Measurements from ENCODE around the gene ATF1. TPM values are rescaled to one million over a fixed set of nuclear protein-coding genes. Genes with fewer than 3 reads are reported as not detected.

The ATF1 gene
- total RNA-seq, 1 donor from 2014 or later = 42.5 TPM

DNA sequence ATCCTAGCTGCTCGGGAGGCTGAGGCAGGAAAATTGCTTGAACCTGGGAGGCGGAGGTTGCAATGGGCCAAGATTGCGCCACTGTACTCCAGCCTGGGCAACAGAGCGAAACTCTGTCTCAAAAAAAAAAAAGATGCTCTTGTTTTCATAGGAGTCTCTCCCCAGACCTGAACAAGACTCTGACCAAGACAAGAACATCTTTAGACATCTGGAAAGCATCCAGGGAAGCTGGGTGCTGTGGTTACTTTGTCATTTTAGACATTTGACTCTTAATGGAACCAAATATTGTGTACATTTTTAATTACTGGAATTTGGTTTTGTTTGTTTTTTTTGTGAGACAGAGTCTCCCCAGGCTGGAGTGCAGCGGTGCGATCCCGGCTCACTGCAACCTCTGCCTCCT, 21.1 kb upstream of the ATF1 start:
- Mint-ChIP-seq H3K4me1 (no peaks in the 10 kb centered on the region), H3K4me3 (no peak overlapping the region), H3K36me3 (ENCODE audit: low read depth) (peaks cover 88% of the 10 kb centered on the region), H3K9me3 (no peaks in the 10 kb centered on the region), H3K27ac (no peak overlapping the region), H3K27me3 (no peaks in the 10 kb centered on the region)
- CTCF ChIA-PET = no interaction called here
- DNase-seq = no peak
- intact Hi-C loops (cut with micrococcal nuclease) = no loop called here
- TF ChIP-seq, protein P1, sequence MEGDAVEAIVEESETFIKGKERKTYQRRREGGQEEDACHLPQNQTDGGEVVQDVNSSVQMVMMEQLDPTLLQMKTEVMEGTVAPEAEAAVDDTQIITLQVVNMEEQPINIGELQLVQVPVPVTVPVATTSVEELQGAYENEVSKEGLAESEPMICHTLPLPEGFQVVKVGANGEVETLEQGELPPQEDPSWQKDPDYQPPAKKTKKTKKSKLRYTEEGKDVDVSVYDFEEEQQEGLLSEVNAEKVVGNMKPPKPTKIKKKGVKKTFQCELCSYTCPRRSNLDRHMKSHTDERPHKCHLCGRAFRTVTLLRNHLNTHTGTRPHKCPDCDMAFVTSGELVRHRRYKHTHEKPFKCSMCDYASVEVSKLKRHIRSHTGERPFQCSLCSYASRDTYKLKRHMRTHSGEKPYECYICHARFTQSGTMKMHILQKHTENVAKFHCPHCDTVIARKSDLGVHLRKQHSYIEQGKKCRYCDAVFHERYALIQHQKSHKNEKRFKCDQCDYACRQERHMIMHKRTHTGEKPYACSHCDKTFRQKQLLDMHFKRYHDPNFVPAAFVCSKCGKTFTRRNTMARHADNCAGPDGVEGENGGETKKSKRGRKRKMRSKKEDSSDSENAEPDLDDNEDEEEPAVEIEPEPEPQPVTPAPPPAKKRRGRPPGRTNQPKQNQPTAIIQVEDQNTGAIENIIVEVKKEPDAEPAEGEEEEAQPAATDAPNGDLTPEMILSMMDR (IDR thresholded peaks at IDR 0.05) = no peak
- POLR2A ChIA-PET = no interaction called here
- ATAC-seq (ENCODE audit: low read depth) = no peak

DNA sequence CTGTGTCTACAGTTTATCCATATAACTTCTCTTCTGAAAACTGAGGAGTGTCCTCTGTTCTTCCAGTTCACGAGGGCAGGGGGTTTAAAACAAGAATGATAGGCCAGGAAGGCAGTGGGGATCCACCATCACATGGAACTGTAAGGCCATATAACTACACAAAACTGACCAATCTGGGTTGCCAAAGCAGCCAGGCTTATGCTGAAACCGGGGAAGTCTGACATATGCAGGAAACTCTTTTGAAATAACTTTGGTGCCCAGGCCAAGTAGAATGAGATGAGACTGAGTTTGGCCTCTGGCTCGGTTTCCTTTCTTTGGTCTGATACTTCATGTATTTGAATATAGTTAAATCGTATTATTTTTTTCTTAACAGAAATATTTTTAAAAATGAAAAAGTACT, 18.0 kb upstream of the ATF1 start:
- Mint-ChIP-seq H3K4me1 (no peaks in the 10 kb centered on the region), H3K4me3 (no peak overlapping the region), H3K9me3 (no peaks in the 10 kb centered on the region), H3K27me3 (no peaks in the 10 kb centered on the region), H3K36me3 (ENCODE audit: low read depth) (peaks cover 77% of the 10 kb centered on the region), H3K27ac (no peak overlapping the region)
- DNase-seq = no peak
- TF ChIP-seq, protein P1 (IDR thresholded peaks at IDR 0.05) = no peak
- intact Hi-C loops (cut with micrococcal nuclease) = no loop called here
- POLR2A ChIA-PET = no interaction called here
- ATAC-seq (ENCODE audit: low read depth) = no peak
- CTCF ChIA-PET = no interaction called here

DNA sequence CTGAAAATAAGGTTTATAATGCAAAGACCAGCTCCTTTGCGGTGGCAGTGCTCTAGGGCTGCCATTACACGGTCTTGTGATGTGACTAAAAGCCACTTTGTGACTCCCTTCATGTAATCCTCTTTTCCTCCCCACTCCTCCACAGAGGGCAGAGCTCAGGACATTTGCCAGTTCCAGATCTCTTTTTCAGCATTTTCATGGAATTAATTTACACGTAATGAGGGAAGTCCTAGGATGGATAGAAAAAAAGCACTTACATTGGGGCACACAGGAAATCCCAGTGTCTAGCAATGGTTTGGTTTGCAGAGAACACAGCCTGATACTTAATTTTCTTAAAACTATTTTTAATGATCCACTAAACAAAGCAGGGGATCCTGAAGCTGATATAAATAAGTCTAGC, 17.5 kb upstream of the ATF1 start:
- Mint-ChIP-seq H3K4me1 (no peaks in the 10 kb centered on the region), H3K27ac (no peak overlapping the region), H3K36me3 (ENCODE audit: low read depth) (peaks cover 71% of the 10 kb centered on the region), H3K9me3 (no peaks in the 10 kb centered on the region), H3K27me3 (no peaks in the 10 kb centered on the region), H3K4me3 (no peak overlapping the region)
- DNase-seq (no peak), ATAC-seq (ENCODE audit: low read depth) (no peak)
- CTCF ChIA-PET = no interaction called here
- POLR2A ChIA-PET = no interaction called here
- TF ChIP-seq, protein P1 (IDR thresholded peaks at IDR 0.05) = no peak
- intact Hi-C loops (cut with micrococcal nuclease) = no loop called here

DNA sequence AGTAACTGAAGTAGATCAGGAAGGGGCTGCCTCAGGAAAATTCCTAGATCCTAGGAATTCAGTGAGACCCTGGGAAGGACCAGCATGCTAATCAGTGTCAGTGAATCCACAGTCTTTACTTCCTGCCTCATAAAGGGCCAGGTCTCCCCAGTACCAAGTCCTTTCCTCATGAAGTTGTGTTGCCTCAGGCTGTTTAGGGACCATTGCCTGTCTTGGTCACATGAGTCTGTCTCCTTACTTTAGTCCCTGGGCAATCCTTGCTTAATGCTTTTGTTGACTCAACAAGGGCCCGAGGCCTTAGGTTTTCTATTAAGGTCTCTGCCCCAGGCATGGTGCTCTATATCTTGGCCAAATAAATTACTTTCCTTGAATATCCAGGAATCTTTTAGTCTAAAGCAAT, 16.1 kb upstream of the ATF1 start:
- Mint-ChIP-seq H3K27ac (no peak overlapping the region), H3K27me3 (no peaks in the 10 kb centered on the region), H3K36me3 (ENCODE audit: low read depth) (peaks cover 59% of the 10 kb centered on the region), H3K4me1 (no peaks in the 10 kb centered on the region), H3K4me3 (no peak overlapping the region), H3K9me3 (no peaks in the 10 kb centered on the region)
- ATAC-seq (ENCODE audit: low read depth) (no peak), DNase-seq (no peak)
- intact Hi-C loops (cut with micrococcal nuclease) = no loop called here
- CTCF ChIA-PET = no interaction called here
- TF ChIP-seq, protein P1 (IDR thresholded peaks at IDR 0.05) = no peak
- POLR2A ChIA-PET = no interaction called here

DNA sequence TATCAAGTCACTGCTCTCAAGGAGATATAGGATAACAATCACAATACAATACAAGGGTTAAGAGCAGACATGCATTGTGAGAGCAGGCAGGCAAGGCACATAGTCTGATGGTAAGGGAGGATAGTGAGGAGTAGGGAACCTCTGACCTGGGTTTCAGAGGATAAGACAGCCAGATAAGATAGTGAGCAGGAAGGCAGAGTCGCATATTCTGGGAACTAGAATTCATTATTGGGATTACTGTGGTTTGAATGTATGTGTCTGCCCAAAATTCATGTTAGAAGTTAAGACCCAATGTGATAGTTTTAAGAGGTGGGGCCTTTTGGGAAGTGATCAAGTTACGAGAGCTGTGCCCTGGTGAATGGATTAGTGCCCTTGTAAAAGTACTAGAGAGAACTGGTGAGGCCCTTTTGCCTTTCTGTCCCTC, 14.4 kb upstream of the ATF1 start:
- CTCF ChIA-PET = no interaction called here
- no peaks in the 10 kb centered on the region for H3K27me3 Mint-ChIP-seq
- POLR2A ChIA-PET = no interaction called here
- intact Hi-C loops (cut with micrococcal nuclease) = no loop called here
- DNase-seq (no peak), ATAC-seq (ENCODE audit: low read depth) (no peak)
- no peaks in the 10 kb centered on the region for H3K4me1 Mint-ChIP-seq
- no peak overlapping the region for H3K4me3 Mint-ChIP-seq
- H3K9me3 Mint-ChIP-seq = no peaks in the 10 kb centered on the region
- peaks cover 44% of the 10 kb centered on the region for H3K36me3 Mint-ChIP-seq (ENCODE audit: low read depth)
- no peak overlapping the region for H3K27ac Mint-ChIP-seq
- TF ChIP-seq, protein P1 (IDR thresholded peaks at IDR 0.05) = no peak

Data from activated B cell treated with CpG ODN at 0.5 μM for 24 hours (primary cell).